GM23338 (cell line): ENCODE data around the gene ARPP21. TPM values are rescaled to one million over a fixed set of nuclear protein-coding genes. Genes with fewer than 3 reads are reported as not detected.

ENCODE experiments used
- ATAC-seq: fragments of 200-7000 bp; cut with Tn5 transposase; 3 replicates; pipeline ENCODE4 v1.9.1; 2020
- DNase-seq: peaks from one replicate; pipeline ENCODE4 v3.0.0-alpha.2; 2015; ENCODE audit warnings: low spot score
- H2AFZ ChIP-seq: fragments of 200-600 bp; sonication (generic); 2 replicates; pipeline ENCODE4 v1.8.0; 2016; ENCODE audit warnings: antibody characterized with exemption, mild to moderate bottlenecking, moderate library complexity
- H3F3A ChIP-seq: fragments of 200-600 bp; sonication (generic); replicated peaks from 2 replicates; pipeline ENCODE4 v1.8.0; 2017; ENCODE audit warnings: antibody characterized with exemption, mixed run types, low read depth
- H3K27ac ChIP-seq: fragments of 200-600 bp; sonication (generic); 2 replicates; pipeline ENCODE4 v1.6.1; 2016; ENCODE audit warnings: low read depth
- H3K27me3 ChIP-seq: fragments of 200-600 bp; sonication (generic); 2 replicates; pipeline ENCODE4 v1.8.0; 2016; ENCODE audit warnings: mild to moderate bottlenecking, mixed run types, moderate library complexity; ENCODE audit not compliant: insufficient read depth
- H3K36me3 ChIP-seq: fragments of 200-600 bp; sonication (generic); 2 replicates; pipeline ENCODE4 v1.8.0; 2016; ENCODE audit warnings: mild to moderate bottlenecking; ENCODE audit not compliant: insufficient read depth
- H3K4me1 ChIP-seq: fragments of 200-600 bp; sonication (generic); 2 replicates; pipeline ENCODE4 v1.8.0; 2016; ENCODE audit warnings: mild to moderate bottlenecking, moderate library complexity; ENCODE audit not compliant: insufficient read depth
- H3K4me2 ChIP-seq: fragments of 200-600 bp; sonication (generic); 2 replicates; pipeline ENCODE4 v1.7.1; 2017; ENCODE audit warnings: mixed run types
- H3K4me3 ChIP-seq: fragments of 200-600 bp; sonication (generic); 2 replicates; pipeline ENCODE4 v1.6.1; 2016; ENCODE audit warnings: mixed run types
- H3K79me2 ChIP-seq: fragments of 200-600 bp; sonication (generic); replicated peaks from 2 replicates; pipeline ENCODE4 v1.8.0; 2017; ENCODE audit warnings: mild to moderate bottlenecking; ENCODE audit not compliant: insufficient read depth
- H3K9me2 ChIP-seq: fragments of 200-600 bp; sonication (generic); 2 replicates; pipeline ENCODE4 v1.8.0; 2017; ENCODE audit not compliant: insufficient read depth
- H4K20me1 ChIP-seq: fragments of 200-600 bp; sonication (generic); replicated peaks from 2 replicates; pipeline ENCODE4 v1.8.0; 2017; ENCODE audit warnings: mild to moderate bottlenecking; ENCODE audit not compliant: insufficient read depth
- H3K27ac Mint-ChIP-seq: 2 replicates; pipeline ENCODE4 v1.8.0; 2020; ENCODE audit warnings: inconsistent platforms, mild to moderate bottlenecking, moderate library complexity, mixed read lengths
- H3K27me3 Mint-ChIP-seq: 3 replicates; pipeline ENCODE4 v1.8.0; 2022; ENCODE audit warnings: low read depth, mild to moderate bottlenecking, moderate library complexity, mixed read lengths, inconsistent platforms; ENCODE audit not compliant: insufficient read depth, poor library complexity
- H3K36me3 Mint-ChIP-seq: 3 replicates; pipeline ENCODE4 v1.8.0; 2021; ENCODE audit warnings: low read depth, mild to moderate bottlenecking, inconsistent platforms, moderate library complexity, mixed read lengths
- H3K4me1 Mint-ChIP-seq: 3 replicates; pipeline ENCODE4 v1.8.0; 2020; ENCODE audit warnings: mild to moderate bottlenecking, inconsistent platforms, mixed read lengths
- H3K4me3 Mint-ChIP-seq: 3 replicates; pipeline ENCODE4 v1.8.0; 2021; ENCODE audit warnings: moderate library complexity, mild to moderate bottlenecking, inconsistent platforms, mixed read lengths
- H3K9me3 Mint-ChIP-seq: 3 replicates; pipeline ENCODE4 v1.8.0; 2020; ENCODE audit warnings: moderate library complexity, mild to moderate bottlenecking, inconsistent platforms, mixed read lengths
- CREB1 ChIP-seq: fragments of 250-450 bp; sonication (Bioruptor Pico); IDR thresholded peaks from 2 replicates; pipeline ENCODE4 v1.5.0; 2020; ENCODE audit warnings: low read depth, mild to moderate bottlenecking, moderate library complexity
- CTCF ChIP-seq, 2 experiments: fragments of 200-600 bp in 1 of 2; sonication (generic) in 1 of 2; conservative IDR thresholded peaks; 2 replicates each; pipeline versions ENCODE4 v1.5.1 to v1.6.1; 2016 to 2017; ENCODE audit warnings: antibody characterized with exemption in 2 of 2, low read depth in 2 of 2, mild to moderate bottlenecking in 2 of 2, moderate library complexity in 1 of 2
- ETS1 ChIP-seq: IDR thresholded peaks from 2 replicates; pipeline ENCODE4 v1.6.1; 2016; ENCODE audit warnings: antibody characterized with exemption
- EZH2 ChIP-seq: fragments of 200-600 bp; sonication (generic); IDR thresholded peaks from one replicate; pipeline ENCODE4 v1.8.0; 2017; ENCODE audit warnings: antibody characterized with exemption, mild to moderate bottlenecking, low read depth; ENCODE audit not compliant: unreplicated experiment
- EZH2phosphoT487 ChIP-seq: fragments of 200-600 bp; sonication (generic); IDR thresholded peaks from one replicate; pipeline ENCODE4 v1.8.1; 2018; ENCODE audit warnings: antibody characterized with exemption; ENCODE audit not compliant: unreplicated experiment
- JUNB ChIP-seq: IDR thresholded peaks from one replicate; pipeline ENCODE4 v1.6.1; 2016; ENCODE audit warnings: antibody characterized with exemption; ENCODE audit not compliant: unreplicated experiment
- NANOG ChIP-seq: IDR thresholded peaks from 2 replicates; pipeline ENCODE4 v1.6.1; 2016; ENCODE audit warnings: antibody characterized with exemption, borderline replicate concordance
- POLR2AphosphoS5 ChIP-seq: IDR thresholded peaks from 2 replicates; pipeline ENCODE4 v1.6.1; 2016; ENCODE audit warnings: antibody characterized with exemption, low read depth
- REST ChIP-seq: IDR thresholded peaks from one replicate; pipeline ENCODE4 v1.6.1; 2018; ENCODE audit warnings: antibody characterized with exemption; ENCODE audit not compliant: unreplicated experiment
- STAT1 ChIP-seq: IDR thresholded peaks from one replicate; pipeline ENCODE4 v1.6.1; 2016; ENCODE audit warnings: antibody characterized with exemption; ENCODE audit not compliant: unreplicated experiment
- ZNF114 ChIP-seq: fragments of 250-450 bp; sonication (Bioruptor Pico); IDR thresholded peaks from 2 replicates; pipeline ENCODE4 v1.5.0; 2020; ENCODE audit warnings: mild to moderate bottlenecking, moderate library complexity
- ZNF331 ChIP-seq: fragments of 250-450 bp; sonication (Bioruptor Pico); IDR thresholded peaks from 2 replicates; pipeline ENCODE4 v1.5.0; 2020; ENCODE audit warnings: low read depth, mild to moderate bottlenecking, moderate library complexity
- ZNF462 ChIP-seq: fragments of 250-450 bp; sonication (Bioruptor Pico); IDR thresholded peaks from 2 replicates; pipeline ENCODE4 v1.5.0; 2020; ENCODE audit warnings: mild to moderate bottlenecking, moderate library complexity
- polyA plus RNA-seq: library from polyadenylated mRNA; unstranded; fragments of >200 nt; fragmentation: Nextera tagmentation; extraction: Ambion mirVana; gene quantifications from 2 replicates; pipeline ENCODE4 v1.2.1, GENCODE V29; 2016
- total RNA-seq: library from RNA; depleted of rRNA; stranded (reverse); fragments of >200 nt; shearing (Covaris generic); gene quantifications from 2 replicates; pipeline ENCODE4 v1.2.3, GENCODE V29; 2014

Gene ARPP21
- total and polyA plus RNA-seq, 2 experiments from 2014 or later = not detected

GRCh38 chr3:35647461-35647860 is 8.1 kb downstream of the ARPP21 start:
- H3K27me3 Mint-ChIP-seq = no peaks in the 10 kb centered on the region
- no peaks in the 10 kb centered on the region for H3K9me2 ChIP-seq
- H3K27ac ChIP-seq = no peak overlapping the region
- H3K4me1 ChIP-seq = no peaks in the 10 kb centered on the region
- DNase-seq (no peak), ATAC-seq (no peak)
- H3K4me1 Mint-ChIP-seq = peaks cover 3% of the 10 kb centered on the region; the same call in 2 of the 3 replicates
- H3K36me3 Mint-ChIP-seq = no peaks in the 10 kb centered on the region
- no peak overlapping the region for H3K4me2 ChIP-seq
- H3K4me3 Mint-ChIP-seq = no peak overlapping the region
- no peaks in the 10 kb centered on the region for H3F3A ChIP-seq
- H3K36me3 ChIP-seq = no peaks in the 10 kb centered on the region
- TF ChIP-seq POLR2AphosphoS5 (no peak), CTCF (conservative IDR thresholded peaks at IDR 0.05; ENCODE audit: low read depth in 2 of 2) (no peak), NANOG (no peak), REST (no peak), ETS1 (no peak), STAT1 (no peak), ZNF331 (CRISPR knock-in tag) (no peak), JUNB (no peak), EZH2phosphoT487 (no peak), ZNF462 (CRISPR knock-in tag) (no peak), EZH2 (no peak), ZNF114 (CRISPR knock-in tag) (no peak), CREB1 (no peak)
- no peak overlapping the region for H3K27ac Mint-ChIP-seq
- no peak overlapping the region for H2AFZ ChIP-seq
- peaks cover under 1% of the 10 kb centered on the region; the same call in 1 of the 2 replicates for H3K27me3 ChIP-seq
- no peaks in the 10 kb centered on the region for H4K20me1 ChIP-seq
- no peaks in the 10 kb centered on the region for H3K79me2 ChIP-seq
- no peaks in the 10 kb centered on the region for H3K9me3 Mint-ChIP-seq
- no peak overlapping the region for H3K4me3 ChIP-seq
